ENCODE data around the gene TMEM132D.
A peak's percentile ranks its signal among the peaks of the same experiment; 100 is the strongest.
"Not testable (repeated sequence)": the region's sequence is repeated elsewhere in the genome, so short reads cannot be mapped to it uniquely, and the experiment has no call there.

TMEM132D gene

GRCh38 chr12:129193263-129193871 is 710.5 kb downstream of the TMEM132D start:
- CTCF ChIA-PET = interaction anchor here (0.7 kb wide), 1 partner anchor 103 kb away, joined by 3 read pairs; no protein-coding TSS in a partner anchor
- Histone ChIP-seq H3K9me3 (ENCODE audit: control insufficient read depth, insufficient read depth, low read depth, low read length) (no peaks in the 10 kb centered on the region), H3K4me1 (ENCODE audit: control insufficient read depth, insufficient read depth, low read length) (no peaks in the 10 kb centered on the region), H3K4me3 (ENCODE audit: low read depth, low read length) (no peak overlapping the region), H3K27ac (ENCODE audit: extremely low read depth, low read depth, low read length) (no peak overlapping the region), H3K36me3 (ENCODE audit: control insufficient read depth in 2 of 2, insufficient read depth in 1 of 2, low read length in 2 of 2) (no peaks in the 10 kb centered on the region)
- POLR2A ChIA-PET = no interaction called here
- TF ChIP-seq PRDM2 (tag by site-specific recombination; IDR thresholded peaks at IDR 0.05; ENCODE audit: borderline replicate concordance) = no peak
- TF ChIP-seq ZNF175 (tag by site-specific recombination; IDR thresholded peaks at IDR 0.05) = no peak
- no peak for TF ChIP-seq ZNF416 (tag by site-specific recombination; IDR thresholded peaks at IDR 0.05)
- TF ChIP-seq CTCF (tag by site-specific recombination; IDR thresholded peaks at IDR 0.05) = 0 out of 2 replicates have a peak, but pooled peaks have one; percentile 8
- no peak for TF ChIP-seq SP3 (tag by site-specific recombination; IDR thresholded peaks at IDR 0.05)

GRCh38 chr12:129190827-129191226 is 713.0 kb downstream of the TMEM132D start:
- ChIA-PET POLR2A (no interaction called here), CTCF (interaction anchor here (0.7 kb wide), 1 partner anchor 28 kb away, joined by 3 read pairs; no protein-coding TSS in a partner anchor)
- Histone ChIP-seq H3K4me1 (ENCODE audit: control insufficient read depth, insufficient read depth, low read length) (no peaks in the 10 kb centered on the region), H3K27ac (ENCODE audit: extremely low read depth, low read depth, low read length) (no peak overlapping the region), H3K36me3 (ENCODE audit: control insufficient read depth in 2 of 2, insufficient read depth in 1 of 2, low read length in 2 of 2) (no peaks in the 10 kb centered on the region), H3K4me3 (ENCODE audit: low read depth, low read length) (no peak overlapping the region), H3K9me3 (ENCODE audit: control insufficient read depth, insufficient read depth, low read depth, low read length) (no peaks in the 10 kb centered on the region)
- no peak for TF ChIP-seq ZNF777 (tag by site-specific recombination; IDR thresholded peaks at IDR 0.05; ENCODE audit: borderline replicate concordance)
- no peak for TF ChIP-seq ZNF138 (tag by site-specific recombination; IDR thresholded peaks at IDR 0.05; ENCODE audit: borderline replicate concordance)
- TF ChIP-seq ZNF768 (tag by site-specific recombination; IDR thresholded peaks at IDR 0.05) = no peak
- TF ChIP-seq PRDM4 (tag by site-specific recombination; IDR thresholded peaks at IDR 0.05) = no peak
- TF ChIP-seq ZNF629 (tag by site-specific recombination; IDR thresholded peaks at IDR 0.05) = no peak
- no peak for TF ChIP-seq SETDB1 (IDR thresholded peaks at IDR 0.05; ENCODE audit: insufficient read length, low read length)
- no peak for TF ChIP-seq ZFP69B (tag by site-specific recombination; IDR thresholded peaks at IDR 0.05)
- no peak for TF ChIP-seq ZNF155 (tag by site-specific recombination; IDR thresholded peaks at IDR 0.05)
- no peak for TF ChIP-seq ZNF692 (tag by site-specific recombination; IDR thresholded peaks at IDR 0.05)
- no peak for TF ChIP-seq AEBP2 (tag by site-specific recombination; IDR thresholded peaks at IDR 0.05; ENCODE audit: borderline replicate concordance)
- TF ChIP-seq REPIN1 (tag by site-specific recombination; IDR thresholded peaks at IDR 0.05; ENCODE audit: low read depth) = no peak

- H3K4me1 ChIP-seq (ENCODE audit: control insufficient read depth, insufficient read depth, low read length); H3K36me3 ChIP-seq (ENCODE audit: control insufficient read depth in 2 of 2, insufficient read depth in 1 of 2, low read length in 2 of 2); H3K4me3 ChIP-seq (ENCODE audit: low read depth, low read length); H3K27ac ChIP-seq (ENCODE audit: extremely low read depth, low read depth, low read length); CTCF ChIA-PET; POLR2A ChIA-PET; H3K9me3 ChIP-seq (ENCODE audit: control insufficient read depth, insufficient read depth, low read depth, low read length): not testable (repeated sequence)
Measured at GRCh38 chr12:129189879-129190278, 713.9 kb downstream of the TMEM132D start.

Measured in HEK293 (cell line).